NCI-H1930 (cell line): ENCODE data around the gene PAFAH1B2.
"Not testable (repeated sequence)": the region's sequence is repeated elsewhere in the genome, so short reads cannot be mapped to it uniquely, and the experiment has no call there.

Experiments
- DNase-seq, 2 experiments: peaks; one replicate each; lab custom pipeline; 2025; lab: John Stamatoyannopoulos, UW

Gene PAFAH1B2

DNA sequence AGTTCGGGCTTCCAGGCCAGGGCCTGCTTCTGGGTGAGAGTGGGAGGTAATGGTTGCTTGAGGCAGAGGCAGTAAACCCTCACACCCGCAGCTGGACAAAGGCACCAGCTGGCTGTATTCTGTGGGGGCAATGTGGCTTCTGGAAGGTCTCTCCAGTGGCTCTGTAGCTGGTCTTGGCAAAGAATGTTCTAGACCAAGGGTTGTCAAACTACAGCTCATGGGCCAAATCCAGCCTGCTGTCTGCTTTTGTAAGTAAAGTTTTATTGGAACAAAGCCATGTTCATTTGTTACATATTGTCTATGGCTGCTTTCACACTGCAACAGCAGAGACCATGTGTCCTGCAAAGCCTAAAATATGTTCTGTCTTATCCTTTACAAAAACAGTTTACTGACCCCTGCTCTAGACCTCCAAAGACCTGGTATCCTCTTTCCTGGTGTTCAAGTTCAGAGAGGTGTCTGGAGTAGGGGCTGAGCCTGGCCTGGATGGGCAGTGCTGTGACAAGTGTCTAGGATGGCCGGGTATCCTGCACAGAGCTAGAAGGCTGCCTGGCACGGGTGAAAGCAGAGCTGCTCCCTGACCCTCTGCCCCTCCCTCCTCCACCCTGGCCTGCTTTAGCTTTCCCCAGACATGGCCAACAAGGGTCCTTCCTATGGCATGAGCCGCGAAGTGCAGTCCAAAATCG, 58.4 kb downstream of the PAFAH1B2 start:
- DNase-seq: no peak

DNA sequence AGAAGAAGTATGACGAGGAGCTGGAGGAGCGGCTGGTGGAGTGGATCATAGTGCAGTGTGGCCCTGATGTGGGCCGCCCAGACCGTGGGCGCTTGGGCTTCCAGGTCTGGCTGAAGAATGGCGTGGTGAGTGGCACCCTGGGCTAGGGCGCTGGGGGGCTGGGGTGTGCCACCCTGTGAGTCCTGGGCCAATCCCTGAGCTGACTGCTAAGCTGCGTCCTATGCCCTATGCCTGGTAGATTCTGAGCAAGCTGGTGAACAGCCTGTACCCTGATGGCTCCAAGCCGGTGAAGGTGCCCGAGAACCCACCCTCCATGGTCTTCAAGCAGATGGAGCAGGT, 59.0 kb downstream of the PAFAH1B2 start:
- DNase-seq: no peak

DNA sequence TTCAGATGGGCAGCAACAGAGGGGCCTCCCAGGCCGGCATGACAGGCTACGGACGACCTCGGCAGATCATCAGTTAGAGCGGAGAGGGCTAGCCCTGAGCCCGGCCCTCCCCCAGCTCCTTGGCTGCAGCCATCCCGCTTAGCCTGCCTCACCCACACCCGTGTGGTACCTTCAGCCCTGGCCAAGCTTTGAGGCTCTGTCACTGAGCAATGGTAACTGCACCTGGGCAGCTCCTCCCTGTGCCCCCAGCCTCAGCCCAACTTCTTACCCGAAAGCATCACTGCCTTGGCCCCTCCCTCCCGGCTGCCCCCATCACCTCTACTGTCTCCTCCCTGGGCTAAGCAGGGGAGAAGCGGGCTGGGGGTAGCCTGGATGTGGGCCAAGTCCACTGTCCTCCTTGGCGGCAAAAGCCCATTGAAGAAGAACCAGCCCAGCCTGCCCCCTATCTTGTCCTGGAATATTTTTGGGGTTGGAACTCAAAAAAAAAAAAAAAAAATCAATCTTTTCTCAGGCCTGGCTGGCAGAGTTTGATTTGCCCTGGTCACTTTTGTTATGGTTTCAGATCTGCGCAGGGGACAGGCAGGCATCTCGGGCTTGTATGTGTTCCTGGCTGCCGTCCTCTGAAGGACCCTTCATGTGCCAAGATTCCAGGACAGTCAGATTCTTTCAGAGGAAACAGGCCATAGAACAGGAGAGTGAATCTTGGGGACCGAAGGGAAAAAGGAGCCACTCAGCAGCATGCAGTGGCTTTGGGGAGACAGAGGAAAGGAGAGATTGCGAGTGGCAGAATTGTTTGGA, 60.4 kb downstream of the PAFAH1B2 start:
- no peak for DNase-seq

DNA sequence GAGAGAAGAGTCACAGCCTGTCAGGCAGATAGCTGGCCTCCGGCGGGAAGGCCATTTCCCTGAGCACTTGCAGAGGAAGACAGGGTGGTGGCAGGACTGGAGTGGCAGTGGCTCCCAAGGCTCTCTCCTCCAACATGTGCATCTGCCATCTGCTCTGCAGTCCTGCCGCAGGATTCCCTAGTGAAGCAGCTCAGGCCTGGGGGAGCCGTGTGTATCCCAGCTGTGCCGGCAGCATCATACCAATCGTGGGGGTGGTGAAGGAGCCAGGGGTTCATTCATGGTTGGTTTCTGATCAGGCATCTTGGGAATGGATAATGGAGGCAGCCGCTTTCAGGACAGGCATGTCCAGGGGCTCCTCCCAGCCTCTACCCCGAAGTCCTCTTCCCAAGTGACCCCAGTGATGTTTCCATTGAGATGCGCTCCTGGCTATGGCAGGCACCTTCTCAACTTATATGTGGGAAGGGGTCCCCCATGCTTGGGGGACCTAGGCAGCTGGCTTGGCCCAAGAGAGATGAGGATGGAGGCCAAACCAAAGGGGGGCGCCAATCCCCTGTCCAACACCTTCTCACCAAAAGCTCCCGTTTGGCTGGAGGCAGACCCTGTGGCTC, 61.2 kb downstream of the PAFAH1B2 start:
- no peak for DNase-seq

GRCh38 chr11:117206111-117206510, 62.0 kb downstream of the PAFAH1B2 start:
- not testable (repeated sequence) for DNase-seq

GRCh38 chr11:117206859-117207258, 62.8 kb downstream of the PAFAH1B2 start:
- not testable (repeated sequence) for DNase-seq

DNA sequence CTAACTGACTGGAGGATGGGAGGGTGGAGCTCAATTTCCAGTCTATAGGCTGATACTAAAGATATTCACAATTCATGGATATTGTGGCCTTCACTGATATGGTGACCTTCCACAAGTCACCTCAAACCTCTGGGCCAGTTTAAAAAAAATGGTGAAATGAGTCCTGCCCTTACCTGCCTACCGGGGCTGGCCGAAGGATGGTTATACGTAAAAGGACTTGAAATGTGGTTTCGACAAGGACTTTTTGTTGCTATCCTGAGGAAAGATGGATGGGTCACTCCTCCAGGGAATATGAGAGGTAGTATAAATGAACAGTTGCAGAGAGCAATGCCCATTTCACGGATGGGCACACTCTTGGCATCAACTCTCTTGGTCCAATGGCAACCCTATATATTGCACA, 63.4 kb downstream of the PAFAH1B2 start:
- DNase-seq: not testable (repeated sequence)

- not testable (repeated sequence) for DNase-seq
These were observed 64.6 kb downstream of the PAFAH1B2 start for GRCh38 chr11:117208710-117209109.

DNA sequence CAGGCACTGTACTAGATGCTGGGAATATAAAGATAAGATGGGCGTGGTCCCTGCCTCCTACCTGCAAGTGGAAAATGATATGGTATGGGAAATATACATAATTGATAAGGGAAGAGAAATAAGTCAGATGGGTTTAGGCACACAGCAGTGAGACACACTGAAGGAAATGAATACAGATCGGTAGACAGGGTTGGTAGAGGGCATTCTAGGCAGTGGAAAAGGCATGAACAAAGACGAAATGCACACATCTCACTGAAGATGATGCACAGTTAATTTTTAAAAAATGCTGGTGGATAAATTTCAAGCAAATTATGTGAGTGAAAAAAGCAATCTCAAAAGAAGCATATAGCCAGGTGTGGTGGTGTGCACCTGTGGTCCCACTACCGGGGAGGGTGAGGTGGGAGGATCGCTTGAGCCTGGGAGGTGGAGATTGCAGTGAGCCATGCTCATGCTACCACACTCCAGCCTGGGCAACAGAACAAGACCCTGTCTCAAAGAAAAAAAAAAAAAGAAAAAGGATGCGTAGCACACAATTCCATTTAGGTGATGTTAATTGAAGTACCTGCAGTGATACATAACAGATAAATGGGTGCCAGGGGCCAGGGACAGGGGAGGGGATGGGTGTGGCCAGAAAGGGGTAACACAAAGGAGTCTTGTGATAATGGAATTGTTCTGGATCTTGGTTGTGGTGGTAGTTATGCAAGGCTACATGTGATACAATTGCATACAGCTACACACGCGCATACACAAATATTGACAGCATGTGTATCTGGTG, 65.5 kb downstream of the PAFAH1B2 start:
- not testable (repeated sequence) for DNase-seq

DNA sequence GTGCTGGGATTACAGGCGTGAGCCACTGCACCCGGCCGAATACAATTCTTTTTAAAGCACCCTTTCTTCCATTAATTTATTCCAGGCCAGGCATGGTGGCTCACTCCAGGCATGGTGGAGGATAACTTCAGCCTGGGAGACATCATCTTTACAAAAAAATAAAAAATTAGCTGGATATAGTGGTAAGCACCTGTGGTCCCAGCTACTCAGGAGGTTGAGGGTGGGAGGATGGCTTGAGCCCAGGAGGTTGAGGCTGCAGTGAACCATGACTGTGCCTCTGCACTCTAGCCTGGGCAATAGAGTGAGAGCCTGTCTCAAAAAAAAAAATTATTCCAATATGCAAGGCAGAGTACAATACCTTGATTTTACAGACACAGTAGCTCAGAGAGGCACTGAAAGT, 66.5 kb downstream of the PAFAH1B2 start:
- DNase-seq: no peak

DNA sequence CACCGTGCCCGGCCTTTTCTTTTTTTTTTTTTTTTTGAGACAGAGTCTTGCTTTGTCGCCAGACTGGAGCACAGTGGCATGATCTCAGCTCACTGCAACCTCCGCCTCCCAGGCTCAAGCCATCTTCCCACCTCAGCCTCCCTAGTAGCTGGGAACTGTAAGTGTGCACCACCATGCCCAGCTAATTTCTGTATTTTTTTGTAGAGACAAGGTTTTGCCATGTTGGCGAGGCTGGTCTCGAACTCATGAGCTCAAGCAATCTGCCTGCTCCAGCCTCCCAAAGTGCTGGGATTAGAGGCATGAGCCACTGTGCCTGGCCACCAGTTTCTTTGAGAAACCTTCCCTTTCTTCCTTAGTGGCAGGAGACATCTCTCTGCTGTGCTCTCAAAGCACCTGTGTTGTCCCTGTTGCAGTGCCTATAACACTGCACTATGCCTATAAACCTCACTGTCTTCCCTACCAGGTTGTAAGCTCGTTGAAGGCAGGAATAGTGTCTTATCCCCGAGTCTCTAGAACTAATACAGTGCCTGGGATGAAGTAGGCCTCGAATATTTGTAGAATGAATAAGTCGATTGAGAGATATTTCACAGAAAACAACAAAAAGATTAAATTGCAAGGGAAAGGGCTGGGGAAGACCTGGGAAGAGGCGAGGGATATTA, 68.7 kb downstream of the PAFAH1B2 start:
- no peak for DNase-seq

DNA sequence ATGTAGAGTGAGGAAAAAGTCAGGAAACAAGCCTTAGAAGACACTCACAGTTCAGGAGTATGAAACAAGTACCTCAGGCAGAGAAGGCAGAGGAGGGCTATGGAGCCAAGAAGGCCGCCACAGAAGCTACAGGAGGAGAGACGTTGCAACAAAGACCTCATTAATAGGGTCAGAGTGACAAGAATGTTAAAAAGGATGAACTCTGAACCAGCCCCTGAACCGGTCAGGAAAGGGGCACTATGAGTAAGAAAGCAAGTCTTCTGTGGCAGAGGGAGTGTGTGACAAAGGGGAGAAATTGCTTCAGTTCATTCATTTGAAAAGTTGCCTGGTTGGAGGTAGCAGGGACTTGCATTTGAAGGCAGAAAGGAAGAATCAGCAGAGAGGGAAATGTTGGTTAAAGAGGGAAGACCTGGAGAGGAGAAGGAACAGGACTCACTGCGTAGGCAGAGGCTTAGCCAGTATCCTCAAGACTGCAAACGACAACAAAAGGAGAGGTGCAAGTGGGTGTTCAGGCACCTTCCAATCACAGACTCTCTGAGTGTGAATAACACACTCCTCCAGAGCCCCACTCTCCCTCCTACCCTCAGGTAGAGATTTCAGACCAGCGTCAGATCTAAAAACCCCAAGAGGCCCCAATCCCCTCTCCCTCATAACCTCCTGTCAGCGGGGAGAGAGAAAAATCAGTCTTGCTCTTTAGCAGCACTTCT, 70.5 kb downstream of the PAFAH1B2 start:
- no peak for DNase-seq

DNA sequence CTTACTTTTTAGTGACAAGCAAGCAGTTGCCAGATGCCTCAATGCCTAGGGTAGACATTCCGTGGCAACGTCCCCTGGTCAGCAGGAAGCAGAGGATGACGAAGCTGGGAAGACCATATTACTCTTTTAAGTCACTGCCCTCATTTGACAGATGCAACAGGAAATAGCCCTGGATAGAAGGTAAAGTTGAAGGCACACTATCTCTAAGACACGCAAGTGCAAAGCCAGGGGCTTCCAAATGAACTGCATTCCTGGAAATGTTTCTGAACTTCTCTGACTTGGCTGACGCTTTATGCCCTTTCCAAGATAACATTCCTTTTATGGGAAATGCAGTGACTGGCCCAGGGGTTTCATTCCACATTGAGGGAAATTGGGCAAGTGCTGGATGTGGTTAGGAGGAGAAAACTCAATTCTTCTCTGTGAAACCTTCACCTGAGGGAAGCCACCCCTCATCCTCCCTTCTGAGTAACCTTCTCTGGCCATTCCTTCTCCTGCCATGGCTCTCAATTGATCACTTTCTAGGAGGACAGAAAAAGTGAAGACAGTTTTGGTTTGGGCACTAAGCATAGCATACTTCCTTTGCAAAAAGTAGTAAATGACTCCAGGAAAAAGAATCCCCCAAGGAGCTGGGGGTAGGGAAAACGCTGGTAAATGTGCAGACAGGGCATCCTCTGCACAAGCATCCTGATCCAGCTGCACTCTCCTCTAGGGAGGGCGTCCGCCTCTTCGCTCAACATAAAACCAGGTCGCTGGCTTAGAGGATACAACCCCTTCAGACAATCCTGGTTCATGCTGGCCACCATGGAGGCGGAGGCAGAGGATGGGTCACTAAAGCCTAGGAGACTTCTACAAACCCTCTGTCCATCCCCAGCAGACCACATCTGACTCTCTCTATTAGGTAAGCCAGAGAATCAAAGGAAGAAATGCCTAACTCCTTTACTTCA, 73.3 kb downstream of the PAFAH1B2 start:
- DNase-seq: no peak

DNA sequence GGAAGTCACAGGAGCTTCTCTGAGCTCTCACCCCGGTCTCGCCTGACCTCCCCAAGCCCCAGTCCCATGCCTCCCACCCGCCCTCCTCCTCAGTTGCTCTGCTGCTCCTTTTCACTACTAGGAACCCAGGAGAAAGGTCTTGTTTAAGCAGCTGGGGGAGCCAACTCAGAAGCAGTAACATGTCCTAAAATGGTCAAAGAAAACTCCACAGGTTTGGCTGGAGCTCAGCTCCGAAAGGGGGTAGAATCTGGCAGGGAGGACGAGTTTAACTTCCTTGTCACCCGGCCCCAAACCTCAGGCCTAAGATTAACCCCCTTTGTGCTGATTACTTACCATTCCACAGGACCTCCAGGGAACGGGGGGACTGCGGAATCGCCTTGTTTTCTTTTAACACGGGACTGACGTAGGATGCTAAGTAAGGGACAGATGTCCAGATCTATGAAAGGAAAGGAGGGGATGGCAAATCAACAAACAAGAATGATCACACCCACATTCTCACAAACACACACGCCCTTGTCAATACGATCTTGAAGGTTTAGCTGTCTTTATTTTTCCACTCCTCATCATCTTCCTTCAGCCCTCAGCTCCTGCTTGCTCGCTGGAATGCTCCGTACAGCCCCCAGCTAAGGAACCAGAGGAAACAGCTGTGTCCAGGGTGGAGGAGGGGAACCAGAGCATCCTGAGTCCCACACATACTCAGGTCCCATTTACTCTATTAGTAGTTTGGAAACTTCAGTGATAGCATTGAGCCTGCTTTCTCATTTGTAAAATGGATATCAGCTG, 74.2 kb downstream of the PAFAH1B2 start:
- no peak for DNase-seq

- DNase-seq: no peak
These were observed 74.9 kb downstream of the PAFAH1B2 start for GRCh38 chr11:117219001-117219400.

GRCh38 chr11:117219455-117219854, 75.4 kb downstream of the PAFAH1B2 start:
- no peak for DNase-seq

DNA sequence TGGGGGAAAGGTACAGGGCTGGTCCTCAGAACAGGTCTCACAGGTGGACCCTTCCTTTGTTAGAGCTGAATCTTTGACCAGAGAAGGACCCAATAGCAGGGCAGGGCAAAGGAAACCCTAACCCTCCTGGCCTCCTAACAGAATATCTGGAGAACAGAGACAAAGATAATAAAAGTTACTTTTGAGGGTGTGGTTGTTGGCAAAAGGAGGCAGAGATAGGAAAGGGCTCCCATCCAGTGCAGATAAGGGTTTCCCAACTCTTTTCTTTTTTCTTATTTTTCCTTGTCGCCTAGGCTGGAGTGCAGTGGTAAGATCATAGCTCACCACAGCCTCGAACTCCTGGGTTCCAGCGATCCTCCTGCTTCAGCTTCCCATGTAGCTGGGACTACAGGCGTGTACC, 75.9 kb downstream of the PAFAH1B2 start:
- DNase-seq: no peak

GRCh38 chr11:117220568-117220967, 76.5 kb downstream of the PAFAH1B2 start:
- DNase-seq: no peak
